ENCODE results near the gene RNU1-3. TPM values are rescaled to one million over a fixed set of nuclear protein-coding genes. Genes with fewer than 3 reads are reported as not detected.
"Not testable (repeated sequence)": the region's sequence is repeated elsewhere in the genome, so short reads cannot be mapped to it uniquely, and the experiment has no call there.

Gene RNU1-3
- total and polyA plus RNA-seq, 2 donors (not counting 1 experiment from before 2014, with no cell fraction given), result 4,377 TPM; not detected in 1

GRCh38 chr1:16629916-16630530 lies 36.7 kb downstream of the RNU1-3 start:
- H3K9me3 Mint-ChIP-seq (ENCODE audit: insufficient read depth); H3K27ac ChIP-seq (ENCODE audit: low read length in 2 of 2); H3K4me1 ChIP-seq (ENCODE audit: control insufficient read depth in 2 of 2, insufficient read depth in 2 of 2, low read length in 2 of 2); POLR2A ChIA-PET; ATAC-seq (ENCODE audit: low read depth); H3K4me1 Mint-ChIP-seq; intact Hi-C loops (cut with micrococcal nuclease); H3K9me3 ChIP-seq (ENCODE audit: control extremely low read depth in 1 of 3, control insufficient read depth in 2 of 3, insufficient read depth in 1 of 3, low read length in 2 of 3); H3K4me3 Mint-ChIP-seq; H3K27me3 Mint-ChIP-seq; H3K9ac ChIP-seq (ENCODE audit: low read length); H3K27ac Mint-ChIP-seq; H3K4me3 ChIP-seq (ENCODE audit: control extremely low read depth in 1 of 5, extremely low read depth in 1 of 5, insufficient read depth in 1 of 5, low read depth in 2 of 5, low read length in 4 of 5); H2AFZ ChIP-seq (ENCODE audit: insufficient read depth, low read depth, low read length, poor library complexity, severe bottlenecking); H3K27me3 ChIP-seq (replicated peaks in 1 of 4; ENCODE audit: control extremely low read depth in 1 of 4, control insufficient read depth in 3 of 4, insufficient read depth in 4 of 4, low read length in 3 of 4); H3K4me2 ChIP-seq (replicated peaks; ENCODE audit: low read depth, low read length, poor library complexity, severe bottlenecking): not testable (repeated sequence)
- H3K36me3 ChIP-seq (replicated peaks in 1 of 2; ENCODE audit: control extremely low read depth in 1 of 2, control insufficient read depth in 1 of 2, extremely low read depth in 1 of 2, insufficient read depth in 2 of 2, low read length in 1 of 2), result peaks cover 1 to 87% of the 10 kb centered on the region in 2 experiments
- H4K20me1 ChIP-seq (ENCODE audit: control insufficient read depth, insufficient read depth, low read length, poor library complexity, severe bottlenecking), result peaks cover 28% of the 10 kb centered on the region
- 98% methylated on average over 21 of the region's 21 CpGs for WGBS (ENCODE audit: insufficient coverage)
- peak; percentile 44 for DNase-seq
- peaks cover 30% of the 10 kb centered on the region for H3K79me2 ChIP-seq (ENCODE audit: control insufficient read depth, insufficient read depth, low read length)
- CTCF ChIA-PET, result interaction anchor here (1.4 kb wide), 1 partner anchor 13 kb away, joined by 3 read pairs; no protein-coding TSS in a partner anchor

- ChIA-PET POLR2A (no interaction called here), CTCF (interaction anchor here (0.7 to 1.0 kb wide), 2 partner anchors 12 to 323 kb away, joined by 3 read pairs; no protein-coding TSS in a partner anchor)
- intact Hi-C loops (cut with micrococcal nuclease), result no loop called here
- Histone ChIP-seq H3K27ac (ENCODE audit: low read length in 2 of 2) (no peak overlapping the region), H3K4me2 (replicated peaks; ENCODE audit: low read depth, low read length, poor library complexity, severe bottlenecking) (no peak overlapping the region), H3K27me3 (replicated peaks in 1 of 4; ENCODE audit: control extremely low read depth in 1 of 4, control insufficient read depth in 3 of 4, insufficient read depth in 4 of 4, low read length in 3 of 4) (no peaks in the 10 kb centered on the region), H3K4me1 (ENCODE audit: control insufficient read depth in 2 of 2, insufficient read depth in 2 of 2, low read length in 2 of 2) (no peaks in the 10 kb centered on the region), H3K79me2 (ENCODE audit: control insufficient read depth, insufficient read depth, low read length) (peaks cover 18% of the 10 kb centered on the region), H3K36me3 (replicated peaks in 1 of 2; ENCODE audit: control extremely low read depth in 1 of 2, control insufficient read depth in 1 of 2, extremely low read depth in 1 of 2, insufficient read depth in 2 of 2, low read length in 1 of 2) (peaks cover 1 to 82% of the 10 kb centered on the region in 2 experiments), H3K4me3 (ENCODE audit: control extremely low read depth in 1 of 5, extremely low read depth in 1 of 5, insufficient read depth in 1 of 5, low read depth in 2 of 5, low read length in 4 of 5) (no peak overlapping the region), H3K9ac (ENCODE audit: low read length) (no peak overlapping the region), H2AFZ (ENCODE audit: insufficient read depth, low read depth, low read length, poor library complexity, severe bottlenecking) (no peak overlapping the region), H4K20me1 (ENCODE audit: control insufficient read depth, insufficient read depth, low read length, poor library complexity, severe bottlenecking) (peaks cover 20% of the 10 kb centered on the region), H3K9me3 (ENCODE audit: control extremely low read depth in 1 of 3, control insufficient read depth in 2 of 3, insufficient read depth in 1 of 3, low read length in 2 of 3) (peaks cover 0 to 5% (median 0%) of the 10 kb centered on the region in 3 donors)
- no peak for TF ChIP-seq CTCF (IDR thresholded peaks at IDR 0.05)
- no peak for TF ChIP-seq EZH2 (IDR thresholded peaks at IDR 0.05; ENCODE audit: borderline replicate concordance, insufficient read depth, low read depth, low read length, poor library complexity, severe bottlenecking)
- DNase-seq (peak; percentile 45), ATAC-seq (ENCODE audit: low read depth) (no peak)
- Mint-ChIP-seq H3K4me1 (no peaks in the 10 kb centered on the region), H3K27ac (no peak overlapping the region), H3K9me3 (ENCODE audit: insufficient read depth) (no peaks in the 10 kb centered on the region), H3K27me3 (no peaks in the 10 kb centered on the region), H3K4me3 (no peak overlapping the region)
- WGBS (ENCODE audit: insufficient coverage), result 96% methylated on average over 19 of the region's 19 CpGs
These were observed 38.2 kb downstream of the RNU1-3 start for GRCh38 chr1:16628361-16629111.

GRCh38 chr1:16626409-16626983 lies 40.3 kb downstream of the RNU1-3 start:
- H3K4me3 Mint-ChIP-seq; ATAC-seq (ENCODE audit: low read depth); H3K4me1 Mint-ChIP-seq; H3K27me3 Mint-ChIP-seq; H3K27me3 ChIP-seq (replicated peaks in 1 of 4; ENCODE audit: control extremely low read depth in 1 of 4, control insufficient read depth in 3 of 4, insufficient read depth in 4 of 4, low read length in 3 of 4); intact Hi-C loops (cut with micrococcal nuclease); H3K27ac ChIP-seq (ENCODE audit: low read length in 2 of 2); H3K9me3 ChIP-seq (ENCODE audit: control extremely low read depth in 1 of 3, control insufficient read depth in 2 of 3, insufficient read depth in 1 of 3, low read length in 2 of 3); H3K4me1 ChIP-seq (ENCODE audit: control insufficient read depth in 2 of 2, insufficient read depth in 2 of 2, low read length in 2 of 2); H3K9ac ChIP-seq (ENCODE audit: low read length); H3K9me3 Mint-ChIP-seq (ENCODE audit: insufficient read depth); H3K4me3 ChIP-seq (ENCODE audit: control extremely low read depth in 1 of 5, extremely low read depth in 1 of 5, insufficient read depth in 1 of 5, low read depth in 2 of 5, low read length in 4 of 5); H3K4me2 ChIP-seq (replicated peaks; ENCODE audit: low read depth, low read length, poor library complexity, severe bottlenecking); H2AFZ ChIP-seq (ENCODE audit: insufficient read depth, low read depth, low read length, poor library complexity, severe bottlenecking); POLR2A ChIA-PET; H3K27ac Mint-ChIP-seq: not testable (repeated sequence)
- Histone ChIP-seq H3K79me2 (ENCODE audit: control insufficient read depth, insufficient read depth, low read length) (peaks cover 13% of the 10 kb centered on the region), H3K36me3 (replicated peaks in 1 of 2; ENCODE audit: control extremely low read depth in 1 of 2, control insufficient read depth in 1 of 2, extremely low read depth in 1 of 2, insufficient read depth in 2 of 2, low read length in 1 of 2) (peaks cover 0 to 80% of the 10 kb centered on the region in 2 experiments), H4K20me1 (ENCODE audit: control insufficient read depth, insufficient read depth, low read length, poor library complexity, severe bottlenecking) (peaks cover 14% of the 10 kb centered on the region)
- WGBS (ENCODE audit: insufficient coverage), result 91% methylated on average over 15 of the region's 15 CpGs
- CTCF ChIA-PET, result interaction anchor here (1.4 to 1.7 kb wide), 3 partner anchors 15 to 334 kb away, joined by 4 to 5 read pairs (median 4); no protein-coding TSS in a partner anchor
- peak; percentile 40 for DNase-seq
